ENCODE results near the gene FNDC3B.
"Not testable (repeated sequence)": the region's sequence is repeated elsewhere in the genome, so short reads cannot be mapped to it uniquely, and the experiment has no call there.

The FNDC3B gene

GRCh38 chr3:172034786-172035685 is 4.3 kb upstream of the FNDC3B start:
- no peak for DNase-seq

- DNase-seq = no peak
Measured at GRCh38 chr3:172036541-172037215, 2.7 kb upstream of the FNDC3B start.

- no peak for DNase-seq
Measured at GRCh38 chr3:172038798-172039435, 461 bp upstream of the FNDC3B start.

- DNase-seq = peak; percentile 46
Measured at GRCh38 chr3:172040078-172040980, 951 bp downstream of the FNDC3B start.

- no peak for DNase-seq
Measured at GRCh38 chr3:172040981-172041963, 1.9 kb downstream of the FNDC3B start.

- no peak for DNase-seq
Measured at GRCh38 chr3:172042136-172042662, 2.8 kb downstream of the FNDC3B start.

- not testable (repeated sequence) for DNase-seq
Measured at GRCh38 chr3:172042663-172043179, 3.3 kb downstream of the FNDC3B start.

GRCh38 chr3:172043233-172043632 is 3.9 kb downstream of the FNDC3B start:
- no peak for DNase-seq

GRCh38 chr3:172043766-172044165 is 4.4 kb downstream of the FNDC3B start:
- DNase-seq = no peak

GRCh38 chr3:172044833-172045585 is 5.6 kb downstream of the FNDC3B start:
- no peak for DNase-seq

- DNase-seq = no peak
Measured at GRCh38 chr3:172046268-172046915, 7.0 kb downstream of the FNDC3B start.

GRCh38 chr3:172047567-172048115 is 8.3 kb downstream of the FNDC3B start:
- no peak for DNase-seq

GRCh38 chr3:172048599-172048998 is 9.2 kb downstream of the FNDC3B start:
- DNase-seq = no peak

GRCh38 chr3:172051310-172051956 is 12.1 kb downstream of the FNDC3B start:
- no peak for DNase-seq

GRCh38 chr3:172051957-172052354 is 12.6 kb downstream of the FNDC3B start:
- DNase-seq = no peak

GRCh38 chr3:172052405-172052804 is 13.0 kb downstream of the FNDC3B start:
- DNase-seq = no peak

GRCh38 chr3:172054115-172054764 is 14.9 kb downstream of the FNDC3B start:
- no peak for DNase-seq

GRCh38 chr3:172056416-172056815 is 17.0 kb downstream of the FNDC3B start:
- DNase-seq = no peak

Data from NCI-H526 treated with DMSO at 0.1 percent for 48 hours (cell line).